NCI-H524 treated with DMSO at 0.1 percent for 48 hours (cell line): Measurements from ENCODE around the gene ITCH.
"Not testable (repeated sequence)": the region's sequence is repeated elsewhere in the genome, so short reads cannot be mapped to it uniquely, and the experiment has no call there.

ENCODE experiments used
- DNase-seq: peaks from one replicate; lab custom pipeline; 2025; lab: John Stamatoyannopoulos, UW

Gene ITCH

GRCh38 chr20:34344238-34344637, 18.8 kb upstream of the ITCH start:
- DNase-seq, result no peak

DNA sequence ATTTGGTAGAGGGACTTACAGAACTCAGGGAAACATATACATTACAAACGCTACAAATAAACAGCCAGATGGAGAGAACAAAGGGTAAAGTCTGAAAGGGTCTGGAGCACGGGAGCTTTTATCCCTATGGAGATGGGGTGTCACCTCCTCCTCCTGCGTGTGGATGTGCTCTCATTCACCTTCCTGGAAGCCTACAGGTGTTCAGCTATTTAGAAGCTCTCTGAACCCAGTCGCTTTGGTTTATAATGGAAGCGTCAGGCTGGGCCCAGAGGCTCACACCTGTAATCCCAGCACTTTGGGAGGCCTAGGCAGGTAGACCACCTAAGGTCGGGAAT, 17.7 kb upstream of the ITCH start:
- no peak for DNase-seq

DNA sequence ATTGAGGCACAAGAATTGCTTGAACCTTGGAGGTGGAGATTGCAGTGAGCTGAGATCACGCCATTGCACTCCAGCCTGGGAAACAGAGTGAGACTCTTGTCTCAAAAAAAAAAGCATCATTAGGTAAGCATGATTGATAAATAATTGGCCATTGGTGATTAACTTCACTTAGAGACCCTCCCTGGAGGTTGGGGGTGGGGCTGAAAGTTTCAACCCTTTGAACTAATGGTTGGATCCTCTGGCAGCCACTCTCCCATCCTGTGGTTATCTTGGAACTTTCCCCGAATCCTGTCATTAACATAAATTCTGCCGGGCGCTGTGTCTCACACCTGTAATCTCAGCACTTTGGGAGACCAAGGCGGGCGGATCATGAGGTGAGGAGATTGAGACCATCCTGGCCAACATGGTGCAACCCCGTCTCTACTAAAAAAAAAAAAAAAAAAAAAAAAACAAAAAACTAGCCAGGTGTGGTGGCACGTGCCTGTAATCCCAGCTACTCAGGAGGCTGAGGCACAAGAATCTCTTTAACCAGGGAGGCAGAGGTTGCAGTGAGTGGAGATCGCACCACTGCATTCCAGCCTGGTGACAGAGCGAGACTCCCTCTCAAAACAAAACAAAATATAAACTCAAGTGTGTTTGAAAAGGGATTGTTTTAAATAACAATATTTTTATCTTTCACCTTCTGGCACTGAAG, 17.1 kb upstream of the ITCH start:
- DNase-seq, result not testable (repeated sequence)

DNA sequence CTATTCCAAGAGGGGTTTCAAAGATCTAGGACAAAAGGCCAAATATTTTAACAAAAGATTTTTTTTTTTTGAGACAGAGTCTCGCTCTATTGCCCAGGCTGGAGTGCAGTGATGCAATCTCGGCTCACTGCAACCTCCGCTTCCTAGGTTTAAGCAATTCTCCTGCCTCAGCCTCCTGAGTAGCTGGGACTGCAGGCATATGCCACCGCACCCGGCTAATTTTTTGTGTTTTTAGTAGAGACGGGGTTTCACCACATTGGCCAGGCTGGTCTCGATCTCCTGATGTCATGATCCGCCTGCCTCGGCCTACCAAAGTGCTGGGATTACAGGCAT, 16.6 kb upstream of the ITCH start:
- not testable (repeated sequence) for DNase-seq

DNA sequence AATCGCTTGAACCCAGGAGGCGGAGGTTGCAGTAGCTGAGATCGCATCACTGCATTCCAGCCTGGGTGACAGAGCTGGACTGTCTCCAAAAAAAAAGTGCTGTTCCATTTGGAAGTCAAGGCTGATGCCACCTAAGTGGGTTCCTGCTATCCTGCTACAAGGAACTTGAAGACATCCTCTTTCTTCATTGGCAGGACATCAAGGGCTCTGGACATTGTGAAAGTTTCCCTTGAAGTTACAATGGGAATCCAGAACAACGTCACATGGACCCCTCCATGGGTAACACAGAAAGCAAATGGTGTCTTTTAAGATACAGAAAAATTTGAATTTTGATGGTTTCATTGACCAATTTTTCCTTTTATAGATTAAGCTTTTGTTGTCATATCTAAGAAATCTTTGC, 15.5 kb upstream of the ITCH start:
- no peak for DNase-seq

GRCh38 chr20:34350095-34350494, 13.0 kb upstream of the ITCH start:
- no peak for DNase-seq

GRCh38 chr20:34353467-34353866, 9.6 kb upstream of the ITCH start:
- DNase-seq, result not testable (repeated sequence)

DNA sequence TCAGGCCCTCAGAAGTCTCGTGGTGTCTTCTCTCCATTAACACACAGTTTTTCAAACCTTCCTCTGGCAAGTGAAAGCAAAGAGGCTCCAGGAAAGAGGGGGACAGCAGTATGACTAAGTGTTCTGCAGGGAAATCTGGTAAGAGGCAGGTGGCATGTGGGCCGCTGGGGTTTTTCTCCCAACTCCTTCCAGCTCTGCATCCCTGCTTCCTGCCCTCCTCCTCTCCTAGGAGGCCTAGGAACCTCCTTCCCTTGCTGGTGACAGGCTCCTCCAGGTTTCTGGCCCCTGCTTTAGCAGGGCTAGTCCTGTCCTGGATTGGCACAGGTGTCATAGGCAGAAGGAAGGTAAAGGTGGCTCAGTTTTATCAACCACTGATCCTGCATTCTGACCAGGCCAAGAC, 7.6 kb upstream of the ITCH start:
- DNase-seq, result no peak

DNA sequence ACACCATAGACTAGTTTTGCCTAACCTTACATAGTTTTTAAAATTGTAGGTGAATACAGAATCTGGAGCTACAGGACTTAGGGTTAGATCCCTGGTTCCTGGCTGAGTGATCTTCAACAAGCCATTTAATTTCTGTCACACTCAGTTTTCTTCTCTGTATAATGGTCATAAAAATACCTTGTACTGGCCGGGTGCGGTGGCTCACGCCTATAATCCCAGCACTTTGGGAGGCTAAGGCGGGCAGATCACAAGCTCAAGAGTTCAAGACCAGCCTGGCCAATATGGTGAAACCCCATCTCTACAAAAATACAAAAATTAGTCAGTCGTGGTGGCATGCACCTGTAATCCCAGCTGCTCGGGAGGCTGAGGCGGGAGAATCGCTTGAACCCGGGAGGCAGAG, 3.3 kb upstream of the ITCH start:
- DNase-seq, result not testable (repeated sequence)

- no peak for DNase-seq
Measured at GRCh38 chr20:34362502-34363061, 491 bp upstream of the ITCH start.

DNA sequence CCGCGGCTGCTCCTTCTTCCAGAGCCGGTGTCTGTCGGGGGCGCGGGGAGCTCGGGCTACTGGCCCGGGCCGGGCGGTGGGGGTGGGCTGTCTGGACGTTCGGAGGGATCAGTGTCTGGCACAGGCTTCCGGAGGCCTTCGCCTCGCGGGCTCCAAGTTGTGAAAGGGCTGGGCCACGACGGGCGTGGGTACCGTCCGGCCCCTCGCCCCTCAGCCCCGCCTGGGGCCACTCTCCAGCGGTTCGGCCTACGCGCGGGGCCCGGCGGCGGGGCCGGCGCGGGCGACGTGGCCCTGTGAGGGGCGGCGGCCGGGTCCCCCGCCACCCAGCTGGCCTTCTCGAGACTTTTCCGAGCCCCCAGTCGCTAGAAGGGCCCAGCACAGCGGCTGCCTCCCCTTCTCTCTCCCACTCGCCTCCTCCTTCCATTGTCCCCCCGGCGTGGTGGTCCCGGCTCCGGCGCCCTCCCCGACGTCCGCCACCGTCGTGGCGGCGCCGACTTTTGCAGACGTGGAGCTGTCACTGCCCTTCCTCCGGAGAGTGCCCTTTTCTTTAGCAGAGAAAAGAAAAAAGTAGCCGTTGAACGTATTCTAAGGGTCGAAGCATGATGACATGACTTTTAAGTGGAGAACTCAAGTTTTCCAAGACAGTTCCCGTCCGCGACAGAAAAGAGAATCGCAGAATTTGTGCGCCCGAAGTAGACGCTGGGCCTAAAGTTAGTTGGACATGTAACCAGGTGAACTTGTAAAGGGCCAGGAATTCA, 571 bp downstream of the ITCH start:
- DNase-seq, result no peak

GRCh38 chr20:34364223-34364506, 1.1 kb downstream of the ITCH start:
- DNase-seq, result no peak

DNA sequence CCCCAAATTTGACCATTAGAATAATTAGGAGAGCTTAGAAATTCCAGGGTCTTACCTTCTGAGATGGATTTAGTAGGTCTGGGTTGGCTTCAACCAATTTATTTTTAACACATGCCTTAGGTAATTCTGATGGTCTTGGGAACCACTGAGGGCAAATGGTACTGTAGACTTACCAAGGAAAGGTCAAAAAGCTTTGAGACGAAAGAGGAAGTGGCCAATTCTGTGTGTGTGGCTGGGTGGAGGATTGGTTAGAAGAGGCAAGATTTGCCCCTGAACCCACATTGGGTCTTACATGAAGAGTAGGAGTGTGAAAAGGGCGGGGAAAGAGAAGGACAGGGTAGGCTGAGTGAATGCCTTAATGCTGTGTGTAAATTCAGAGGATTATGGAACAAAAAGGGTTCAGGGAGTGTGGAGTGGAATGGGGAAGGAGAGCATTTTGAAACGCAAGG, 2.7 kb downstream of the ITCH start:
- DNase-seq, result no peak

DNA sequence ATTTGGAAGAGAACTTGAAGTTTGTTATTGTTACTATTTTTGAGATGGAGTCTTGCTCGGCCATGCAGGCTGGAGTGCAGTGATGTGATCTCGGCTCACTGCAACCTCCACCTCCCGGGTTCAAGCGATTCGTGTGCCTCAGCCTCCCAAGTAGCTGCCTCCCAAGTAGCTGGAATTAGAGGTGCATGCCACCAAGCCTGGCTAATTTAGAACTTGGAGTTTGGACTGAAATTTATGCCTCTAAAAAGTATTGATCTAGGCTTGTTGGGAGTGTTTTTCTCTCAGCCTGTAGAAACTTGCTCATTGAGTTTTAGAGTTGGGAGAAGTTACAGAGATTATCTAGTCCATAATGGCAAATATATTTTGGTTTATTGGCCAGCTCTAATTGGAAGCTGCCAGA, 4.1 kb downstream of the ITCH start:
- no peak for DNase-seq

GRCh38 chr20:34367911-34368310, 4.8 kb downstream of the ITCH start:
- DNase-seq, result not testable (repeated sequence)

DNA sequence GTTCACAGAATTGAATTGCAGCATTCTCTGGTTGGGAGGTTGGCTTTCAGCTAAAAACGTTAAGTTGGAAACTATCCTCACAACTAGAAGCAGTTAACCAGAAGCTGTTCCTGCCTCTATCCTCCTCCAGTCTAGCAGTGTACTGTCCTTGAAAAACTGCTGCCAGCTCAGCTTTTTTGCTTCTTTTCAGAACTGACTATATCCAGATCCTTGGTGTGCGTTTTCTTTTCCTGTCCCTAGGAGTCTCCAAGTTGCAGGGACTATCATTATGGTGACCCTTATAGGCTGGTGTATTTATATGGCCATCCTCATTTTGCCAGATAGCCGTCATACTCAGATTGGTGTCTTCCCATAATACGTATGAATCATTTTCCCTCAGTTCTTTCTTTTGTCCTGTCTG, 5.5 kb downstream of the ITCH start:
- DNase-seq, result no peak

GRCh38 chr20:34369265-34369664, 6.2 kb downstream of the ITCH start:
- DNase-seq, result no peak

GRCh38 chr20:34370062-34370461, 7.0 kb downstream of the ITCH start:
- no peak for DNase-seq

DNA sequence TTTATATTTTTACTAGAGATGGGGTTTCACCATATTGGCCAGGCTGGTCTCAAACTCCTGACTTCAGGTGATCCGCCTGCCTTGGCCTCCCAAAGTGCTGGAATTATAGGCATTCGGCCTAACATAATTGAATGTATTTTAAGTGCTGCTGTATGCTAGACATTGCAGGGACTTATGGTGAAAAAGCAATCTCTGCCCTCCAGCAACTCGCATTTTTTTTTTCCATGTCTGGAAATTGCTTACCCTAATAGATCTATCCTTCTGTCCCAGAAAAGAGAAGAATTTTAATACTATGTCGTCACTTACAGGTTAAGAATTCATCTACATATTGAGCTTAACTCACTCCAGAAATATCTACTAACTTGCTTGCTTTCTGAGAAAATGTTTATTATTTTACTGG, 10.4 kb downstream of the ITCH start:
- DNase-seq, result no peak

- no peak for DNase-seq
Measured at GRCh38 chr20:34374209-34374760, 11.2 kb downstream of the ITCH start.

DNA sequence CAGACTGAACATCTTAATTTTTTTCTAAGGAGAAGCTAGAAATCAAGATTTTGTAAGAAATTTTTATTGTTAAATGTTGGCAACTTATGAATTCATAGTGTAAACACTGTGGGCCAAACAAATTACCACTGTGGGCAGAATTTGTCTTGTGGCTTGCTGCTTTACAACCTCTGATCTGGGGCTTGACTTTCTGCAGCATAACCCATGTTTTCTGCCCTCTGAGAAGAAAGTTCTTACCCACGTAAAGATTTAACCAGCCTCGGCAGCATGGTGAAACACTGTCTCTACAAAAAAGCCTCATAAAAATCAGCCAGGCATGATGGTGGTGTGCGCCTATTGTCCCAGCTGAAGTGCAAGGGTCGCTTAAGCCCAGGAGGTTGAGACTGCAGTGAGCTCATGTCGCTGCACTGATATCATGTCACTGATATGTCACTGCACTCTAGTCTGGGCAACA, 12.9 kb downstream of the ITCH start:
- DNase-seq, result no peak

GRCh38 chr20:34377072-34377847, 14.2 kb downstream of the ITCH start:
- no peak for DNase-seq

DNA sequence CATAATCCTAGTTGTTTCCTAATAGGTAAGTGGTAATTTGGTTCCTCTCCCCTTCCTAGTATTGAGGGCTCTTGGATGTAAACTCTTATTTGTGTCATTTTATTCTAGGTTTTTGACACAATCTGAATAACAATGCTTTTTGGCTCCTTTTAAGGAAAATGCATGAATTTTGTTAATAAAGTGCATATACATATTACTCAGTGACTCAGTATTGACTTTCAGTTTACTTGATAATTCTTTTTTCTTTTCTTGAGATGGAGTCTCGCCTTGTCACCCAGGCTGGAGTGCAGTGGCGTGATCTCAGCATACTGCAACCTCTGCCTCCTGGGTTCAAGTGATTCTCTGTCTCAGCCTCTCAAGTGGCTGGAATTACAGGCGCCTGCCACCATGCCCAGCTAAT, 19.1 kb downstream of the ITCH start:
- no peak for DNase-seq
